GM12878 (cell line): ENCODE results near the gene MICAL3. TPM values are rescaled to one million over a fixed set of nuclear protein-coding genes. Genes with fewer than 3 reads are reported as not detected.
A peak's percentile ranks its signal among the peaks of the same experiment; 100 is the strongest.

Experiments
- BHLHE40 ChIP-seq, 2 experiments: fragments of 450-650 bp in 1 of 2; IDR thresholded peaks; 2 replicates each; pipeline ENCODE4 v1.6.1; 2011 to 2017; ENCODE audit warnings: low read depth in 2 of 2, borderline replicate concordance in 1 of 2, improper control_type of control experiment in 1 of 2, low read length in 1 of 2, mild to moderate bottlenecking in 1 of 2
- CEBPZ ChIP-seq: fragments of 150-350 bp; IDR thresholded peaks from 2 replicates; pipeline ENCODE4 v1.6.1; 2016; ENCODE audit warnings: low read depth, low read length
- E2F4 ChIP-seq: IDR thresholded peaks from 2 replicates; pipeline ENCODE4 v1.6.1; 2012; ENCODE audit warnings: low read depth, low read length, improper control_type of control experiment
- FOXM1 ChIP-seq: IDR thresholded peaks from 2 replicates; pipeline ENCODE4 v1.6.1; 2012; ENCODE audit warnings: low read depth, mild to moderate bottlenecking, inconsistent platforms, low read length, moderate library complexity
- HDAC6 ChIP-seq: fragments of 200-600 bp; sonication (generic); IDR thresholded peaks from one replicate; pipeline ENCODE4 v1.8.0; 2017; ENCODE audit warnings: antibody characterized with exemption; ENCODE audit not compliant: unreplicated experiment
- LARP7 ChIP-seq: fragments of 450-650 bp; IDR thresholded peaks from 2 replicates; pipeline ENCODE4 v1.6.1; 2017; ENCODE audit warnings: mild to moderate bottlenecking
- MLLT1 ChIP-seq: fragments of 450-650 bp; IDR thresholded peaks from 2 replicates; pipeline ENCODE4 v1.6.1; 2016; ENCODE audit warnings: mild to moderate bottlenecking
- NKRF ChIP-seq: fragments of 450-650 bp; conservative IDR thresholded peaks from 2 replicates; pipeline ENCODE4 v1.6.1; 2017; ENCODE audit warnings: mild to moderate bottlenecking, moderate library complexity
- PBX3 ChIP-seq: IDR thresholded peaks from 2 replicates; pipeline ENCODE4 v1.6.1; 2011; ENCODE audit warnings: mild to moderate bottlenecking, low read depth, low read length, moderate library complexity; ENCODE audit not compliant: insufficient replicate concordance
- PRDM15 ChIP-seq: fragments of 450-650 bp; formaldehyde crosslinking; IDR thresholded peaks from 2 replicates; pipeline ENCODE4 v1.4.0; 2020; ENCODE audit warnings: mild to moderate bottlenecking, moderate library complexity
- SP1 ChIP-seq: IDR thresholded peaks from one replicate; pipeline ENCODE4 v1.6.1; 2011; ENCODE audit warnings: low read depth, low read length
- ZNF622 ChIP-seq: fragments of 450-650 bp; IDR thresholded peaks from 2 replicates; pipeline ENCODE4 v1.6.1; 2017; ENCODE audit warnings: mild to moderate bottlenecking, inconsistent platforms
- polyA plus RNA-seq, 11 experiments: library from polyadenylated mRNA; depleted of rRNA in 4 of 11; unstranded in 6 of 11; stranded (reverse) in 5 of 11; fragments of >200 nt; fragmentation: Nextera tagmentation in 4 of 11; fragmentation: Illumina TruSeq in 1 of 11; extraction: Ambion mirVana in 4 of 11; extraction: Trizol in 1 of 11; gene quantifications; 1 replicate in 1 of 11; 2 replicates in 10 of 11; pipeline versions ENCODE4 v1.2.1 to v1.2.3, GENCODE V29; 2011 to 2016; ENCODE audit warnings: inconsistent platforms in 2 of 11, missing spikeins in 2 of 11, low read depth in 1 of 11
- total RNA-seq, 4 experiments: library from RNA; depleted of rRNA in 3 of 4; stranded (reverse); fragments of >200 nt in 3 of 4; fragmentation: Illumina TruSeq in 1 of 4; extraction: Trizol in 1 of 4; gene quantifications; 2 replicates each; pipeline versions ENCODE4 v1.2.1 to v1.2.3, GENCODE V29; 2013 to 2021

The MICAL3 gene
- total and polyA plus RNA-seq, 10 of the 15 experiments (the other 5 are each of a cell fraction or from before 2014, with no cell fraction given), result 2.6 to 92.2 (median 24.0) TPM

- TF ChIP-seq LARP7 (peak; percentile 65; the same call in 1 of the 2 replicates), PBX3 (no peak), BHLHE40 (IDR thresholded peaks at IDR 0.05; ENCODE audit: borderline replicate concordance in 1 of 2, low read depth in 2 of 2, low read length in 1 of 2) (peak; percentile 95 to 98), E2F4 (no peak), HDAC6 (no peak), FOXM1 (peak; percentile 95), PRDM15 (no peak), ZNF622 (no peak; the same call in 1 of the 2 replicates), SP1 (peak; percentile 90), NKRF (peak; percentile 20; the same call in 1 of the 2 replicates), CEBPZ (no peak), MLLT1 (0 out of 2 replicates have a peak, but pooled peaks have one; percentile 26)
Observed at GRCh38 chr22:17797721-17798559, 226.4 kb downstream of the MICAL3 start (continued).
